ENCODE data around the gene MYZAP.

The MYZAP gene

GRCh38 chr15:57667171-57667849 is 75.6 kb downstream of the MYZAP start:
- FAIRE-seq = no peak

- FAIRE-seq = no peak
These were observed 76.3 kb downstream of the MYZAP start for GRCh38 chr15:57668016-57668415.

- no peak for FAIRE-seq
These were observed 79.9 kb downstream of the MYZAP start for GRCh38 chr15:57671636-57672035.

DNA sequence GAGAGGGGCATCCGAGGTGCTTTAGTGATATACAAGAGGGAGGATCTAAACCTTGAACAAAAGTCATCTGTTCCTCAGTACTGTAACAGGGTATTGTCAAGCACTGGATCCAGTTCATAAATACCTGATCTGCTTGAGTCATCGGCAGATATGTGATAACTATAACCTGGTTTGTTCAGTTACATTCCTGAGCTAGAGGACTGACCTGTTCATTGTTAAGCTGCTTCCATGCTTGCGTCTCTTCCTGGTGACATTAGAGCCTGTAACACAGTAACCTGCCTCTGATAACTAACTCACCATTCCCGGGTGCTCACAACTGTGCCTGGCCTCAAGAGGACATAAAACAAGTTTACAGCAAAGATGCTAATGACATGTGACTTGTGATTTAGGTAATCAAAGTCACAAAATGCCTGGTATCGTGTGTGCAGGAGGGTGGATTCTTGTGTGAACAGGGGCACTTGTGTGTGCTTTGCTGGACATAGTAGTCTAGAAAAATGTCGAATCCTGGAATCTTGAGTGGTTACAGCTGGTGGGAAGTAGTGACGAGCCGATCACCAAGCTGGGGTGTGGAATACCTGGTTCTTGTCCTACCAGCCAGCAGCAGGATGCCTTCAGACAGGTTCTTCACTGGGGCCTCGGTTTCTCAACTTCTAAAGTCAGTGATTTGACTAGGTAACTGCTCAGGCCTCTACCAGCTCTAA is 83.9 kb downstream of the MYZAP start:
- no peak for FAIRE-seq

GRCh38 chr15:57676585-57676984 is 84.9 kb downstream of the MYZAP start:
- no peak for FAIRE-seq

- FAIRE-seq = no peak
These were observed 85.5 kb downstream of the MYZAP start for GRCh38 chr15:57677204-57677603.

DNA sequence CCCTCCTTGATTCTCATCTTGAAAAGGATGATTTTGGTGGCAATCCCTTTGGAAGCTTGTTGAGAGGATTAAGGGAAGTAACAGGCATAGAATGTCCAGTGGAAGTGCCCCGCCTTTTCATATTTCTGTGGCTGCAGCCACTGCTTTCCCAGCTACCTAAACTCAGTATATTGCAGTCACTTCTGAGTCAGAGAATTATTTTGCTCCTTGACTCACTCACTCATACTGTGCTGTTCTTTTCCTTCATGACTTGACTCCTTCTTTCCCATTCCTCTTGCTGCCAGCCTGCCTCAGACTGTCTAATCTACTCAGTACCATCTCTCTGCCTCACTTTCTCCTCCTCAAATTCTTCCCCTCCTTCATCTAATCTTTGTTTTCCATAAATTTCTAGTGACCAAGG is 88.3 kb downstream of the MYZAP start:
- FAIRE-seq = no peak

- no peak for FAIRE-seq
These were observed 89.3 kb downstream of the MYZAP start for GRCh38 chr15:57681011-57681410.

- no peak for FAIRE-seq
These were observed 91.8 kb downstream of the MYZAP start for GRCh38 chr15:57683481-57683880.

- no peak for FAIRE-seq
These were observed 92.9 kb downstream of the MYZAP start for GRCh38 chr15:57684491-57685151.

- no peak for FAIRE-seq
These were observed 93.8 kb downstream of the MYZAP start for GRCh38 chr15:57685306-57686095.

GRCh38 chr15:57686657-57687056 is 95.0 kb downstream of the MYZAP start:
- FAIRE-seq = no peak

- FAIRE-seq = no peak
These were observed 98.8 kb downstream of the MYZAP start for GRCh38 chr15:57690341-57690966.

DNA sequence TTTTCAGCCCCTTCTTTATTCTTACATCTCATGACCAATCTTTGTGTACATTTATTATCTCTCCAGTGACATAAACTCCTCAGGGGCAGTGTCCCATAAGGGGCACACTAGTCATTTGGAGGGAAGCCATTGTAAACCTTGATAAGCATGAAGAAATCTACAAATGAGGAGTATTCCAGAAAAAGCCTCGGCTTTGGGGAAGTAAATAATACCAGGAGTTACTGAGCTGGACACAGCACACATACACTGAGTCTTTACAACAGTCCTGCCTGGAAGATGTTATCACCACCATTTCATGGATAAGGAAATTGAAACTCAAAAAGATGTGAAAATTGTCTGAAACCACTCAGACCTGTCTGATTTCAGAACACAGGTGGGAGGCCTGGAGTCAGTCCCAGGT is 99.4 kb downstream of the MYZAP start:
- no peak for FAIRE-seq

DNA sequence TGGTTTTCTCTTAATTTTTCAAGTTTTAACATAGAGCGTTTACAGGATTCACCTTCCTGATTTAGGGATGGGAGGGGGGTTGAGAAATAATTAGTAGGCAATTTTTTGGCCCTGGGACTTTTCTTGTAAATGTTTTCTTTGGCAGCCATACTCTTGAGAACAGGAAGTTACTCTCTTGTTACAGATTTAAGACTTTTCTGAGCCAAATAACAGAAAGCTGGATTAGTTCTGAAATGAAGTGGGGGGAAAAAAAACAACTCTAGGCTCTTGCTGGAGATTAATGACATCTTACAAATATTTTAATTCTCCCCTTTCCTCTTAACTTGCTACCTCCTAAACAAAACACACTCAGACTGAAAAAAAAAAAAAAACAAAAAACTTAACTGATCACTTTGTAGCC is 101.0 kb downstream of the MYZAP start:
- FAIRE-seq = no peak

GRCh38 chr15:57694279-57694678 is 102.6 kb downstream of the MYZAP start:
- FAIRE-seq = no peak

- no peak for FAIRE-seq
These were observed 104.4 kb downstream of the MYZAP start for GRCh38 chr15:57696146-57696545.

GRCh38 chr15:57697588-57697987 is 105.9 kb downstream of the MYZAP start:
- FAIRE-seq = no peak

DNA sequence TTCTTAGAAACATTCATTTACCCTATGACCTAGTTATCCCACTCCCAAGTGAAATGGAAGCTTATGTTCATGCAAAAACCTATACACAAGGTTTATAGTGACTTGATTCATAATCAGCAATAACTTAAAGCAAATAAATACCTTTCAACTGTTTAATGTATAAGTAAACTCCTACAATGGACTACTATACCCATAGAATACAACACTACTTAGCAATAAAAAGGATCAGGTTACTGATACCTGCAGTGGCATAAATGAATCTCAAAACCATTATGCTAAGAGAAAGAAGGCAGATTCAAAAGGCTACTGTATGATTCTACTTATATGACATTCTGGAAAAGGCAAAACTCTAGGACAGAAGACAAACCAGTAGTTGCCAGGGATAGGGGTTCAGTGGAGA is 106.5 kb downstream of the MYZAP start:
- FAIRE-seq = no peak

GRCh38 chr15:57698991-57699390 is 107.3 kb downstream of the MYZAP start:
- FAIRE-seq = no peak

DNA sequence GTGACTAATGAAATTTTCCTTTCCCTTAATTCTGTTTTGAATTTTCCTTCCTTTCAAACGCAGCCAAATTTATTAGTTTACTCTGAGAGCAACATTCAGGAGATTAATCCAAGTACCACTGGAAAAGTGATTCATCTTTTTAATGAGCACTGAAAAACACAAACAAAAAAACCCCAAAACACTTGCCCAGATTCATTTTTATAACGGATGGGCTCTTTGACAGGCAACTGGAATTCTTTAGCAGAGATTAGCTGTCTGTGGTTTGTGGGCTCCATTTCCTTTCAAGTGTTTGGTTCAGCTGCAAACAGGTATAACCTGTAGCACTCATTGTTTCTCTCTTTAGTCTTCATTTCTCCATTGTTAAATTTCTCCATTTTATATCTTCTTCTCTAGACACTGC is 111.7 kb downstream of the MYZAP start:
- no peak for FAIRE-seq

- no peak for FAIRE-seq
These were observed 112.7 kb downstream of the MYZAP start for GRCh38 chr15:57704441-57704840.
